Neural progenitor cell (in vitro differentiated cells): ENCODE measurements around the gene HM13. TPM values are rescaled to one million over a fixed set of nuclear protein-coding genes. Genes with fewer than 3 reads are reported as not detected.

Source experiments
- DNase-seq: peaks from one replicate; pipeline ENCODE4 v3.0.0-alpha.2; 2016; ENCODE audit warnings: low spot score
- H2AFZ ChIP-seq: fragments of 200-600 bp; sonication (generic); replicated peaks from 2 replicates; pipeline ENCODE4 v1.6.1; 2016; ENCODE audit warnings: antibody characterized with exemption
- H3F3A ChIP-seq: fragments of 200-600 bp; sonication (generic); 2 replicates; pipeline ENCODE4 v1.6.1; 2016; ENCODE audit warnings: antibody characterized with exemption, low read depth
- H3K27ac ChIP-seq: fragments of 200-600 bp; sonication (generic); 2 replicates; pipeline ENCODE4 v1.5.1; 2016; ENCODE audit warnings: mild to moderate bottlenecking
- H3K27me3 ChIP-seq: fragments of 200-600 bp; sonication (generic); 2 replicates; pipeline ENCODE4 v1.6.1; 2016; ENCODE audit warnings: mild to moderate bottlenecking, moderate library complexity
- H3K36me3 ChIP-seq: fragments of 200-600 bp; sonication (generic); 2 replicates; pipeline ENCODE4 v1.5.1; 2016
- H3K4me1 ChIP-seq: fragments of 200-600 bp; sonication (generic); 2 replicates; pipeline ENCODE4 v1.6.1; 2016; ENCODE audit warnings: mixed run types
- H3K4me2 ChIP-seq: fragments of 200-600 bp; sonication (generic); 2 replicates; pipeline ENCODE4 v1.6.1; 2016
- H3K4me3 ChIP-seq: fragments of 200-600 bp; sonication (generic); 2 replicates; pipeline ENCODE4 v1.5.1; 2016
- H3K79me2 ChIP-seq: fragments of 200-600 bp; sonication (generic); 2 replicates; pipeline ENCODE4 v1.6.1; 2016; ENCODE audit warnings: low read depth
- H3K9ac ChIP-seq: fragments of 200-600 bp; sonication (generic); 2 replicates; pipeline ENCODE4 v1.6.1; 2016
- H3K9me3 ChIP-seq: fragments of 200-600 bp; sonication (generic); 2 replicates; pipeline ENCODE4 v1.5.1; 2016; ENCODE audit warnings: low read depth
- H4K20me1 ChIP-seq: fragments of 200-600 bp; sonication (generic); 2 replicates; pipeline ENCODE4 v1.6.1; 2016; ENCODE audit warnings: low read depth
- H3K27ac Mint-ChIP-seq: 3 replicates; pipeline ENCODE4 v1.8.0; 2021; ENCODE audit warnings: mixed read lengths
- H3K27me3 Mint-ChIP-seq: 2 replicates; pipeline ENCODE4 v1.8.0; 2022; ENCODE audit warnings: low read depth, mild to moderate bottlenecking, inconsistent platforms, moderate library complexity, mixed read lengths; ENCODE audit not compliant: insufficient read depth
- H3K36me3 Mint-ChIP-seq: 3 replicates; pipeline ENCODE4 v1.8.0; 2021; ENCODE audit warnings: mixed read lengths
- H3K4me1 Mint-ChIP-seq: 3 replicates; pipeline ENCODE4 v1.8.0; 2021; ENCODE audit warnings: mixed read lengths
- H3K4me3 Mint-ChIP-seq: 3 replicates; pipeline ENCODE4 v1.8.0; 2021; ENCODE audit warnings: mild to moderate bottlenecking, moderate library complexity, mixed read lengths
- H3K9me3 Mint-ChIP-seq: 3 replicates; pipeline ENCODE4 v1.8.0; 2020; ENCODE audit warnings: mixed read lengths
- CTCF ChIP-seq: fragments of 200-600 bp; sonication (generic); IDR thresholded peaks from 2 replicates; pipeline ENCODE4 v1.5.1; 2017; ENCODE audit warnings: antibody characterized with exemption, mild to moderate bottlenecking
- EZH2 ChIP-seq: fragments of 200-600 bp; sonication (generic); IDR thresholded peaks from 2 replicates; pipeline ENCODE4 v1.6.1; 2017; ENCODE audit warnings: antibody characterized with exemption, mild to moderate bottlenecking, moderate library complexity
- EZH2phosphoT487 ChIP-seq: fragments of 200-600 bp; sonication (generic); IDR thresholded peaks from 2 replicates; pipeline ENCODE4 v1.6.1; 2017; ENCODE audit warnings: antibody characterized with exemption
- total RNA-seq: library from RNA; depleted of rRNA; stranded (reverse); fragments of >200 nt; gene quantifications from 2 replicates; pipeline ENCODE4 v1.2.3, GENCODE V29; 2015; ENCODE audit warnings: low replicate concordance

The HM13 gene
- total RNA-seq, 1 donor from 2014 or later, result 46.2 TPM

- no peaks in the 10 kb centered on the region for H3K36me3 ChIP-seq
- TF ChIP-seq EZH2phosphoT487, result no peak
- no peak for TF ChIP-seq EZH2
- TF ChIP-seq CTCF, result no peak
- H3K9me3 Mint-ChIP-seq, result no peaks in the 10 kb centered on the region
Measured at GRCh38 chr20:31540406-31540805, 26.2 kb downstream of the HM13 start.

GRCh38 chr20:31542201-31542842 is 28.1 kb downstream of the HM13 start:
- Histone ChIP-seq H3K36me3 (no peaks in the 10 kb centered on the region), H3K27ac (no peak overlapping the region), H4K20me1 (no peaks in the 10 kb centered on the region), H3K4me1 (peaks cover 11% of the 10 kb centered on the region), H2AFZ (no peak overlapping the region), H3K79me2 (peaks cover 7% of the 10 kb centered on the region), H3K9ac (no peak overlapping the region), H3F3A (peaks cover 14% of the 10 kb centered on the region), H3K4me3 (no peak overlapping the region), H3K4me2 (no peak overlapping the region), H3K9me3 (no peaks in the 10 kb centered on the region), H3K27me3 (no peaks in the 10 kb centered on the region)
- DNase-seq, result no peak
- Mint-ChIP-seq H3K4me3 (no peak overlapping the region), H3K4me1 (peaks cover 14% of the 10 kb centered on the region), H3K27ac (no peak overlapping the region), H3K27me3 (peaks cover 7% of the 10 kb centered on the region), H3K36me3 (peaks cover 16% of the 10 kb centered on the region), H3K9me3 (no peaks in the 10 kb centered on the region)
- TF ChIP-seq EZH2 (no peak), EZH2phosphoT487 (no peak), CTCF (no peak)

More at GRCh38 chr20:31540406-31540805, 26.2 kb downstream of the HM13 start:
- Mint-ChIP-seq H3K4me1 (peaks cover 9% of the 10 kb centered on the region), H3K27ac (no peak overlapping the region), H3K4me3 (no peak overlapping the region), H3K36me3 (peaks cover 22% of the 10 kb centered on the region), H3K27me3 (peaks cover 2% of the 10 kb centered on the region)
- no peak for DNase-seq
- H3K79me2 ChIP-seq, result no peaks in the 10 kb centered on the region
- H2AFZ ChIP-seq, result no peak overlapping the region
- peaks cover 6% of the 10 kb centered on the region for H3K4me1 ChIP-seq
- no peak overlapping the region for H3K27ac ChIP-seq
- no peaks in the 10 kb centered on the region for H4K20me1 ChIP-seq
- H3K4me2 ChIP-seq, result no peak overlapping the region
- H3K27me3 ChIP-seq, result no peaks in the 10 kb centered on the region
- no peaks in the 10 kb centered on the region for H3K9me3 ChIP-seq
- no peak overlapping the region for H3K4me3 ChIP-seq
- H3F3A ChIP-seq, result peaks cover 5% of the 10 kb centered on the region
- no peak overlapping the region for H3K9ac ChIP-seq

GRCh38 chr20:31542963-31543362 is 28.7 kb downstream of the HM13 start:
- Histone ChIP-seq H3K27ac (no peak overlapping the region), H3K9me3 (no peaks in the 10 kb centered on the region), H3K4me1 (peaks cover 11% of the 10 kb centered on the region), H3K36me3 (no peaks in the 10 kb centered on the region), H3F3A (peaks cover 14% of the 10 kb centered on the region), H4K20me1 (no peaks in the 10 kb centered on the region), H3K4me3 (no peak overlapping the region), H3K9ac (no peak overlapping the region), H3K79me2 (peaks cover 14% of the 10 kb centered on the region), H3K4me2 (no peak overlapping the region), H3K27me3 (no peaks in the 10 kb centered on the region), H2AFZ (no peak overlapping the region)
- Mint-ChIP-seq H3K36me3 (peaks cover 16% of the 10 kb centered on the region), H3K4me3 (no peak overlapping the region), H3K27ac (no peak overlapping the region), H3K9me3 (no peaks in the 10 kb centered on the region), H3K27me3 (peaks cover 8% of the 10 kb centered on the region), H3K4me1 (peaks cover 17% of the 10 kb centered on the region)
- DNase-seq, result no peak
- TF ChIP-seq CTCF (no peak), EZH2 (no peak), EZH2phosphoT487 (no peak)
